ENCODE data around the gene SH2B3. TPM values are rescaled to one million over a fixed set of nuclear protein-coding genes. Genes with fewer than 3 reads are reported as not detected.
A peak's percentile ranks its signal among the peaks of the same experiment; 100 is the strongest.

SH2B3 gene
- total RNA-seq, 1 experiment from 2014 or later = 16.7 TPM

GRCh38 chr12:111450676-111451075 is 45.0 kb downstream of the SH2B3 start:
- Histone ChIP-seq H3K27ac (ENCODE audit: low read length) (0 out of 2 replicates have a peak overlapping the region, but pooled peaks have one; percentile 12), H2AFZ (ENCODE audit: low read length) (no peak overlapping the region), H3K9me3 (ENCODE audit: low read length) (no peaks in the 10 kb centered on the region), H3K9ac (ENCODE audit: low read length) (no peak overlapping the region), H3K27me3 (ENCODE audit: low read length) (no peaks in the 10 kb centered on the region), H3K4me3 (ENCODE audit: low read length) (no peak overlapping the region), H3K4me2 (ENCODE audit: low read depth, low read length, poor library complexity, severe bottlenecking) (no peak overlapping the region), H3K9me2 (replicated peaks; ENCODE audit: insufficient read depth, low read length) (no peaks in the 10 kb centered on the region), H3K36me3 (ENCODE audit: insufficient read depth, low read length) (peaks cover 39% of the 10 kb centered on the region), H4K20me1 (ENCODE audit: insufficient read depth, low read depth, low read length) (peaks cover 4% of the 10 kb centered on the region), H3K79me2 (ENCODE audit: low read length) (peaks cover 28% of the 10 kb centered on the region), H3K4me1 (ENCODE audit: low read length) (peaks cover 36% of the 10 kb centered on the region)
- no peak for DNase-seq

GRCh38 chr12:111451232-111451631 is 45.5 kb downstream of the SH2B3 start:
- DNase-seq = no peak
- peaks cover 31% of the 10 kb centered on the region for H3K4me1 ChIP-seq (ENCODE audit: low read length)
- no peaks in the 10 kb centered on the region for H3K9me2 ChIP-seq (replicated peaks; ENCODE audit: insufficient read depth, low read length)
- H3K4me3 ChIP-seq (ENCODE audit: low read length) = no peak overlapping the region
- H3K9ac ChIP-seq (ENCODE audit: low read length) = no peak overlapping the region
- peaks cover 4% of the 10 kb centered on the region; the same call in 1 of the 2 replicates for H4K20me1 ChIP-seq (ENCODE audit: insufficient read depth, low read depth, low read length)
- H3K36me3 ChIP-seq (ENCODE audit: insufficient read depth, low read length) = peaks cover 43% of the 10 kb centered on the region
- no peak overlapping the region for H3K27ac ChIP-seq (ENCODE audit: low read length)
- H3K9me3 ChIP-seq (ENCODE audit: low read length) = no peaks in the 10 kb centered on the region
- H3K27me3 ChIP-seq (ENCODE audit: low read length) = no peaks in the 10 kb centered on the region
- H3K4me2 ChIP-seq (ENCODE audit: low read depth, low read length, poor library complexity, severe bottlenecking) = no peak overlapping the region
- H3K79me2 ChIP-seq (ENCODE audit: low read length) = peaks cover 22% of the 10 kb centered on the region
- H2AFZ ChIP-seq (ENCODE audit: low read length) = no peak overlapping the region

DNA sequence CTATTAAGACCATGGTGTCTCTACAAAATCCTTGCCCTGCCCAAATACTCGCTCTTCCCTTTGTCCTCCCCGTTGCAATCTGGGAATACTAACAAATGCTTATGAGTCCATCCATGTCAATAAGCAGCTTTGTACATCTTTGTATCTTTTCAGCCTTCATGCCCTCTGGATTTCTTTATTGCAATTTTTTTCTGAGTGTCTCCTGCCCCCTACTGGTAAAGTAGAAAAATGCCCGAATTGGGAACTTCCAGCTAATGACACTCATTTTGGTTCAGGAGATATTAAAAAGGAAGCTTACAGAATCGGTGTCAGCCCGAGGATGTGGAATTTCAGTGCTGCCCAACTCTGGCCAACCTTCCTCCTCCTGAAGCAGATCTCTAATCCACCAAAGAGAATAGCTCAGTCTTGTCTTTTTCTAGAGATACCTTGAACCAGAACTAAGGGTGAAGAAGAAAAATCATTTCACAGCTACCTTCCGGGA is 46.0 kb downstream of the SH2B3 start:
- Histone ChIP-seq H3K27me3 (ENCODE audit: low read length) (no peaks in the 10 kb centered on the region), H2AFZ (ENCODE audit: low read length) (no peak overlapping the region), H3K9me3 (ENCODE audit: low read length) (no peaks in the 10 kb centered on the region), H3K4me2 (ENCODE audit: low read depth, low read length, poor library complexity, severe bottlenecking) (no peak overlapping the region), H3K9ac (ENCODE audit: low read length) (no peak overlapping the region), H3K27ac (ENCODE audit: low read length) (no peak overlapping the region), H3K36me3 (ENCODE audit: insufficient read depth, low read length) (peaks cover 43% of the 10 kb centered on the region; the same call in 1 of the 2 replicates), H3K4me3 (ENCODE audit: low read length) (no peak overlapping the region), H3K9me2 (replicated peaks; ENCODE audit: insufficient read depth, low read length) (no peaks in the 10 kb centered on the region), H4K20me1 (ENCODE audit: insufficient read depth, low read depth, low read length) (peaks cover 4% of the 10 kb centered on the region; the same call in 1 of the 2 replicates), H3K4me1 (ENCODE audit: low read length) (peaks cover 30% of the 10 kb centered on the region), H3K79me2 (ENCODE audit: low read length) (peaks cover 21% of the 10 kb centered on the region)
- peak; percentile 82 for DNase-seq

GRCh38 chr12:111453071-111453989 is 47.6 kb downstream of the SH2B3 start:
- H3K9ac ChIP-seq (ENCODE audit: low read length) = no peak overlapping the region
- peaks cover 42% of the 10 kb centered on the region; the same call in 1 of the 2 replicates for H3K36me3 ChIP-seq (ENCODE audit: insufficient read depth, low read length)
- no peak overlapping the region for H3K27ac ChIP-seq (ENCODE audit: low read length)
- peaks cover 27% of the 10 kb centered on the region for H3K4me1 ChIP-seq (ENCODE audit: low read length)
- no peak overlapping the region for H3K4me3 ChIP-seq (ENCODE audit: low read length)
- H3K27me3 ChIP-seq (ENCODE audit: low read length) = no peaks in the 10 kb centered on the region
- H3K79me2 ChIP-seq (ENCODE audit: low read length) = peaks cover 20% of the 10 kb centered on the region
- H3K9me3 ChIP-seq (ENCODE audit: low read length) = no peaks in the 10 kb centered on the region
- DNase-seq = no peak
- no peaks in the 10 kb centered on the region for H3K9me2 ChIP-seq (replicated peaks; ENCODE audit: insufficient read depth, low read length)
- H4K20me1 ChIP-seq (ENCODE audit: insufficient read depth, low read depth, low read length) = peaks cover 4% of the 10 kb centered on the region; the same call in 1 of the 2 replicates
- no peak overlapping the region for H2AFZ ChIP-seq (ENCODE audit: low read length)
- H3K4me2 ChIP-seq (ENCODE audit: low read depth, low read length, poor library complexity, severe bottlenecking) = no peak overlapping the region

- Histone ChIP-seq H4K20me1 (ENCODE audit: insufficient read depth, low read depth, low read length) (peaks cover 3% of the 10 kb centered on the region; the same call in 1 of the 2 replicates), H2AFZ (ENCODE audit: low read length) (no peak overlapping the region), H3K4me1 (ENCODE audit: low read length) (peaks cover 17% of the 10 kb centered on the region), H3K36me3 (ENCODE audit: insufficient read depth, low read length) (peaks cover 41% of the 10 kb centered on the region; the same call in 1 of the 2 replicates), H3K9ac (ENCODE audit: low read length) (no peak overlapping the region), H3K27ac (ENCODE audit: low read length) (no peak overlapping the region), H3K4me3 (ENCODE audit: low read length) (no peak overlapping the region), H3K27me3 (ENCODE audit: low read length) (no peaks in the 10 kb centered on the region), H3K4me2 (ENCODE audit: low read depth, low read length, poor library complexity, severe bottlenecking) (no peak overlapping the region), H3K9me3 (ENCODE audit: low read length) (no peaks in the 10 kb centered on the region), H3K79me2 (ENCODE audit: low read length) (peaks cover 17% of the 10 kb centered on the region), H3K9me2 (replicated peaks; ENCODE audit: insufficient read depth, low read length) (no peaks in the 10 kb centered on the region)
- no peak for DNase-seq
These were observed 48.6 kb downstream of the SH2B3 start for GRCh38 chr12:111454311-111454710.

- Histone ChIP-seq H3K9me2 (replicated peaks; ENCODE audit: insufficient read depth, low read length) (no peaks in the 10 kb centered on the region), H3K4me2 (ENCODE audit: low read depth, low read length, poor library complexity, severe bottlenecking) (no peak overlapping the region), H4K20me1 (ENCODE audit: insufficient read depth, low read depth, low read length) (no peaks in the 10 kb centered on the region), H3K4me1 (ENCODE audit: low read length) (peaks cover 11% of the 10 kb centered on the region), H3K79me2 (ENCODE audit: low read length) (peaks cover 17% of the 10 kb centered on the region), H3K4me3 (ENCODE audit: low read length) (no peak overlapping the region), H3K9me3 (ENCODE audit: low read length) (no peaks in the 10 kb centered on the region), H2AFZ (ENCODE audit: low read length) (no peak overlapping the region), H3K27ac (ENCODE audit: low read length) (no peak overlapping the region), H3K36me3 (ENCODE audit: insufficient read depth, low read length) (peaks cover 37% of the 10 kb centered on the region; the same call in 1 of the 2 replicates), H3K27me3 (ENCODE audit: low read length) (no peaks in the 10 kb centered on the region), H3K9ac (ENCODE audit: low read length) (no peak overlapping the region)
- DNase-seq = no peak
These were observed 49.2 kb downstream of the SH2B3 start for GRCh38 chr12:111454716-111455447.

- H3K9me3 ChIP-seq (ENCODE audit: low read length) = no peaks in the 10 kb centered on the region
- H2AFZ ChIP-seq (ENCODE audit: low read length) = no peak overlapping the region
- H3K4me3 ChIP-seq (ENCODE audit: low read length) = no peak overlapping the region
- H3K4me2 ChIP-seq (ENCODE audit: low read depth, low read length, poor library complexity, severe bottlenecking) = no peak overlapping the region
- no peak for DNase-seq
- peaks cover 3% of the 10 kb centered on the region for H3K4me1 ChIP-seq (ENCODE audit: low read length)
- peaks cover 36% of the 10 kb centered on the region for H3K36me3 ChIP-seq (ENCODE audit: insufficient read depth, low read length)
- no peaks in the 10 kb centered on the region for H4K20me1 ChIP-seq (ENCODE audit: insufficient read depth, low read depth, low read length)
- H3K9ac ChIP-seq (ENCODE audit: low read length) = no peak overlapping the region
- peaks cover 11% of the 10 kb centered on the region for H3K79me2 ChIP-seq (ENCODE audit: low read length)
- no peaks in the 10 kb centered on the region for H3K27me3 ChIP-seq (ENCODE audit: low read length)
- H3K27ac ChIP-seq (ENCODE audit: low read length) = no peak overlapping the region
- no peaks in the 10 kb centered on the region for H3K9me2 ChIP-seq (replicated peaks; ENCODE audit: insufficient read depth, low read length)
These were observed 50.0 kb downstream of the SH2B3 start for GRCh38 chr12:111455448-111456320.
